SK-N-SH (cell line): ENCODE results near the gene ZBTB16. TPM values are rescaled to one million over a fixed set of nuclear protein-coding genes. Genes with fewer than 3 reads are reported as not detected.

Experiments
- CTCF ChIA-PET: fragments of 300-600, 350-600 bp; formaldehyde crosslinking; extraction: SDS; loops from one replicate; lab custom pipeline; 2021; lab: Yijun Ruan, JAX
- POLR2A ChIA-PET: fragments of 350-600 bp; sonication (Branson Sonifier 250); formaldehyde crosslinking; extraction: SDS; loops from one replicate; lab custom pipeline; 2020; ENCODE audit warnings: antibody characterized with exemption, inconsistent platforms; lab: Yijun Ruan, JAX
- DNase-seq: peaks from one replicate; pipeline ENCODE4 v3.0.0; 2012
- H2AFZ ChIP-seq: fragments of 200-600 bp; sonication (generic); 2 replicates; pipeline ENCODE4 v1.8.1; 2016; ENCODE audit warnings: antibody characterized with exemption, mild to moderate bottlenecking, low read depth
- H3F3A ChIP-seq: fragments of 200-600 bp; sonication (generic); replicated peaks from 2 replicates; pipeline ENCODE3; 2016; ENCODE audit warnings: antibody characterized with exemption, mild to moderate bottlenecking; ENCODE audit not compliant: insufficient read depth
- H3K27ac ChIP-seq, 2 experiments: fragments of 200-500 bp in 1 of 2; fragments of 200-600 bp in 1 of 2; sonication (Bioruptor generic) in 1 of 2; sonication (generic), shearing (Covaris generic) in 1 of 2; 2 replicates each; pipeline versions ENCODE4 v1.5.1 to v1.6.1; 2014 to 2016; ENCODE audit warnings: low read depth in 2 of 2, inconsistent platforms in 1 of 2, low read length in 1 of 2, mild to moderate bottlenecking in 1 of 2, mixed read lengths in 1 of 2
- H3K27me3 ChIP-seq: fragments of 200-600 bp; sonication (generic), shearing (Covaris generic); 2 replicates; pipeline ENCODE4 v1.6.1; 2016; ENCODE audit warnings: mixed run types; ENCODE audit not compliant: insufficient read depth
- H3K36me3 ChIP-seq, 2 experiments: fragments of 200-500 bp in 1 of 2; fragments of 200-600 bp in 1 of 2; sonication (Bioruptor generic) in 1 of 2; sonication (generic) in 1 of 2; replicated peaks in 1 of 2; 2 replicates each; pipeline versions ENCODE3 to v1.5.1; 2014 to 2016; ENCODE audit warnings: low read length in 1 of 2, mild to moderate bottlenecking in 1 of 2; ENCODE audit not compliant: insufficient read depth in 2 of 2, control insufficient read depth in 1 of 2
- H3K4me1 ChIP-seq, 2 experiments: fragments of 200-500 bp in 1 of 2; fragments of 200-600 bp in 1 of 2; sonication (Bioruptor generic) in 1 of 2; sonication (generic), shearing (Covaris generic) in 1 of 2; 2 replicates each; pipeline versions ENCODE4 v1.5.1 to v1.6.1; 2014 to 2016; ENCODE audit warnings: low read depth in 1 of 2, low read length in 1 of 2, mixed run types in 1 of 2; ENCODE audit not compliant: insufficient read depth in 2 of 2, control insufficient read depth in 1 of 2
- H3K4me2 ChIP-seq: fragments of 200-600 bp; sonication (generic), shearing (Covaris generic); 2 replicates; pipeline ENCODE4 v1.6.1; 2017; ENCODE audit warnings: mixed run types
- H3K4me3 ChIP-seq, 2 experiments: fragments of 200-500 bp in 1 of 2; fragments of 200-600 bp in 1 of 2; sonication (Bioruptor generic) in 1 of 2; sonication (generic), shearing (Covaris generic) in 1 of 2; 2 replicates each; pipeline versions ENCODE4 v1.5.1 to v1.8.1; 2014 to 2016; ENCODE audit warnings: low read depth in 2 of 2, inconsistent platforms in 1 of 2, low read length in 1 of 2, mild to moderate bottlenecking in 1 of 2, mixed read lengths in 1 of 2, moderate library complexity in 1 of 2
- H3K79me2 ChIP-seq: fragments of 200-600 bp; sonication (generic); 2 replicates; pipeline ENCODE4 v1.8.1; 2017; ENCODE audit warnings: mild to moderate bottlenecking; ENCODE audit not compliant: insufficient read depth
- H3K9ac ChIP-seq: fragments of 200-600 bp; sonication (generic); 2 replicates; pipeline ENCODE4 v1.6.1; 2017; ENCODE audit warnings: mixed run types
- H3K9me2 ChIP-seq: fragments of 200-600 bp; sonication (generic); 2 replicates; pipeline ENCODE4 v1.6.1; 2017; ENCODE audit warnings: mixed run types
- H3K9me3 ChIP-seq: fragments of 200-600 bp; sonication (generic); 2 replicates; pipeline ENCODE4 v1.6.1; 2017; ENCODE audit warnings: mixed run types, mild to moderate bottlenecking, moderate library complexity
- H4K20me1 ChIP-seq: fragments of 200-600 bp; sonication (generic); 2 replicates; pipeline ENCODE4 v1.6.1; 2017; ENCODE audit warnings: mild to moderate bottlenecking, mixed run types; ENCODE audit not compliant: insufficient read depth
- EP300 ChIP-seq, 2 experiments: IDR thresholded peaks; 2 replicates each; pipeline versions ENCODE4 v1.4.0 to v1.6.1; 2012; ENCODE audit warnings: borderline replicate concordance in 1 of 2, low read depth in 1 of 2, low read length in 1 of 2
- FOSL2 ChIP-seq: IDR thresholded peaks from 2 replicates; pipeline ENCODE4 v1.4.0; 2012; ENCODE audit warnings: low read depth, mild to moderate bottlenecking, moderate library complexity, borderline replicate concordance
- FOXM1 ChIP-seq: IDR thresholded peaks from 2 replicates; pipeline ENCODE4 v1.4.0; 2012; ENCODE audit warnings: low read depth, mild to moderate bottlenecking
- GABPA ChIP-seq: IDR thresholded peaks from 2 replicates; pipeline ENCODE4 v1.4.0; 2012; ENCODE audit warnings: low read depth, mild to moderate bottlenecking
- JUND ChIP-seq: IDR thresholded peaks from 2 replicates; pipeline ENCODE4 v1.4.0; 2012
- MEF2A ChIP-seq: IDR thresholded peaks from 2 replicates; pipeline ENCODE4 v1.4.0; 2012; ENCODE audit warnings: low read depth, borderline replicate concordance
- REST ChIP-seq: IDR thresholded peaks from 2 replicates; pipeline ENCODE4 v1.6.1; 2012; ENCODE audit warnings: mild to moderate bottlenecking, low read depth, low read length, moderate library complexity
- SIN3A ChIP-seq: IDR thresholded peaks from 2 replicates; pipeline ENCODE4 v1.6.1; 2012; ENCODE audit warnings: low read depth, mild to moderate bottlenecking, low read length, moderate library complexity, borderline replicate concordance
- SMC3 ChIP-seq: IDR thresholded peaks from 2 replicates; pipeline ENCODE4 v1.6.1; 2012; ENCODE audit warnings: low read depth, low read length, improper control_type of control experiment
- TCF12 ChIP-seq: IDR thresholded peaks from 2 replicates; pipeline ENCODE4 v1.4.0; 2012
- USF1 ChIP-seq: IDR thresholded peaks from 2 replicates; pipeline ENCODE4 v1.4.0; 2012; ENCODE audit warnings: low read depth, borderline replicate concordance
- USF2 ChIP-seq: fragments of 150-350 bp; IDR thresholded peaks from 2 replicates; pipeline ENCODE4 v1.6.1; 2017; ENCODE audit warnings: antibody characterized with exemption, low read length, low read depth, borderline replicate concordance
- YY1 ChIP-seq: IDR thresholded peaks from 2 replicates; pipeline ENCODE4 v1.4.0; 2012; ENCODE audit warnings: low read depth, mild to moderate bottlenecking
- ZBTB33 ChIP-seq: IDR thresholded peaks from 2 replicates; pipeline ENCODE4 v1.4.0; 2012; ENCODE audit warnings: low read depth, borderline replicate concordance
- WGBS: methylation state at CpG from one replicate; pipeline ENCODE4 v1.1.6; 2017; ENCODE audit warnings: low lambda C conversion rate; 5-methylcytosine and 5-hydroxymethylcytosine counted together
- polyA plus RNA-seq, 3 experiments: library from polyadenylated mRNA; depleted of rRNA; stranded (reverse); fragments of >200 nt; gene quantifications; 2 replicates each; pipeline ENCODE4 v1.2.3, GENCODE V29; 2012

ZBTB16 gene
- polyA plus RNA-seq, 1 of the 3 experiments (the other 2 are of a cell fraction): not detected

DNA sequence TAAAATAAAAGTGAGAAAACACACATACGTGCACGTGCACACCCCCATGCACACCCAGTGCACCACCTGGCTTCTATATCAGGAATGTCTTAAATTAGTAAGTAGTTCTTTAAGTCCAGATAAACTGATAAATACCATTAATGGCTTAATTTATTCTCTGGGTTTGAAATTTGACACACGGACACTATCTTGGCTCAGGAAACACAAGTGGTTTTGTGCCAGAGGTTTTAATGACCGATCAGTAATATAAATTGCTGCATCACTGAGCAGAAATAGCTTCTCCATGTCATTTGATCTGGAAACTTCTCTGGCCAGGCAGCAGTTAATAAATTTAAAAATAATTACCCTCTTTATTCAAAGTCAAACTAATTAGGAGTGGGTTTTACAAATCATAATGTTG lies 135.2 kb downstream of the ZBTB16 start:
- Histone ChIP-seq H4K20me1 (no peaks in the 10 kb centered on the region), H2AFZ (no peak overlapping the region), H3K9me2 (no peaks in the 10 kb centered on the region), H3K9me3 (no peaks in the 10 kb centered on the region), H3K4me1 (no peaks in the 10 kb centered on the region; a peak in 1 of 4 replicates), H3F3A (no peaks in the 10 kb centered on the region), H3K79me2 (no peaks in the 10 kb centered on the region), H3K36me3 (no peaks in the 10 kb centered on the region), H3K27ac (no peak overlapping the region), H3K27me3 (no peaks in the 10 kb centered on the region), H3K9ac (no peak overlapping the region), H3K4me2 (no peak overlapping the region), H3K4me3 (no peak overlapping the region)
- POLR2A ChIA-PET: no interaction called here
- CTCF ChIA-PET: interaction anchor here (1.7 kb wide), 1 partner anchor 70 kb away, joined by 4 read pairs; no protein-coding TSS in a partner anchor
- 54% methylated on average over 4 of the region's 4 CpGs for WGBS
- DNase-seq: no peak
- TF ChIP-seq TCF12 (no peak), JUND (no peak), FOSL2 (no peak), ZBTB33 (no peak), YY1 (no peak), MEF2A (no peak)

GRCh38 chr11:114195151-114195550 lies 135.6 kb downstream of the ZBTB16 start:
- no peaks in the 10 kb centered on the region for H3K36me3 ChIP-seq
- no peaks in the 10 kb centered on the region for H4K20me1 ChIP-seq
- no peaks in the 10 kb centered on the region; a peak in 1 of 4 replicates for H3K4me1 ChIP-seq
- no peak overlapping the region for H3K4me3 ChIP-seq
- H3K4me2 ChIP-seq: no peak overlapping the region
- H3K9me3 ChIP-seq: no peaks in the 10 kb centered on the region
- H3K79me2 ChIP-seq: no peaks in the 10 kb centered on the region
- H3K27ac ChIP-seq: no peak overlapping the region
- no peaks in the 10 kb centered on the region; the same call in 1 of the 2 replicates for H3K27me3 ChIP-seq
- POLR2A ChIA-PET: no interaction called here
- TF ChIP-seq FOXM1: no peak
- no peak for TF ChIP-seq REST
- TF ChIP-seq SIN3A: no peak
- no peak for TF ChIP-seq EP300 (IDR thresholded peaks at IDR 0.05; ENCODE audit: borderline replicate concordance in 1 of 2, low read depth in 1 of 2, low read length in 1 of 2)
- no peak for TF ChIP-seq USF2
- no peak for TF ChIP-seq GABPA
- no peak for TF ChIP-seq SMC3
- TF ChIP-seq USF1: no peak
- TF ChIP-seq JUND: no peak
- TF ChIP-seq, all 33 proteins: peak for 0
- H3K9ac ChIP-seq: no peak overlapping the region
- 12% methylated on average over 4 of the region's 4 CpGs for WGBS
- DNase-seq: no peak
- CTCF ChIA-PET: no interaction called here
- no peak overlapping the region for H2AFZ ChIP-seq
- no peaks in the 10 kb centered on the region for H3K9me2 ChIP-seq
- no peaks in the 10 kb centered on the region for H3F3A ChIP-seq
